Duodenal mucosa (tissue), 2 donors: ENCODE measurements around the gene GCLC.

Experiments
- H3K27ac ChIP-seq: one replicate; pipeline ENCODE4 v1.7.0; 2013; ENCODE audit warnings: low read depth, low read length
- H3K27me3 ChIP-seq, 2 donors: one replicate each; pipeline ENCODE4 v1.7.0; 2013; ENCODE audit warnings: low read length in 2 of 2, control low read depth in 1 of 2; ENCODE audit not compliant: insufficient read depth in 2 of 2, control insufficient read depth in 1 of 2
- H3K36me3 ChIP-seq, 2 donors: one replicate each; pipeline ENCODE4 v1.7.0; 2013; ENCODE audit warnings: low read length in 2 of 2, control low read depth in 1 of 2; ENCODE audit not compliant: insufficient read depth in 2 of 2, control insufficient read depth in 1 of 2
- H3K4me1 ChIP-seq, 2 donors: one replicate each; pipeline ENCODE4 v1.7.0; 2013; ENCODE audit warnings: low read length in 2 of 2, control low read depth in 1 of 2; ENCODE audit not compliant: insufficient read depth in 2 of 2, control insufficient read depth in 1 of 2
- H3K4me3 ChIP-seq, 2 donors: one replicate each; pipeline ENCODE4 v1.7.0; 2013; ENCODE audit warnings: low read length in 2 of 2, low read depth in 1 of 2
- H3K9ac ChIP-seq, 2 donors: one replicate each; pipeline ENCODE4 v1.7.0; 2013; ENCODE audit warnings: low read length in 2 of 2, low read depth in 1 of 2
- H3K9me3 ChIP-seq, 2 donors: one replicate each; pipeline ENCODE4 v1.7.0; 2013; ENCODE audit warnings: low read length in 2 of 2, control low read depth in 1 of 2; ENCODE audit not compliant: control insufficient read depth in 1 of 2

GCLC gene

GRCh38 chr6:53529324-53530036 lies 15.4 kb downstream of the GCLC start:
- no peak overlapping the region for H3K4me3 ChIP-seq
- no peak overlapping the region for H3K27ac ChIP-seq
- H3K36me3 ChIP-seq: peaks cover 0 to 3% of the 10 kb centered on the region in 2 donors
- no peak overlapping the region for H3K9ac ChIP-seq
- H3K9me3 ChIP-seq: no peaks in the 10 kb centered on the region
- H3K27me3 ChIP-seq: no peaks in the 10 kb centered on the region
- peaks cover 18 to 40% of the 10 kb centered on the region in 2 donors for H3K4me1 ChIP-seq

GRCh38 chr6:53528107-53528506 lies 16.8 kb downstream of the GCLC start:
- H3K9ac ChIP-seq: no peak overlapping the region
- no peaks in the 10 kb centered on the region for H3K9me3 ChIP-seq
- H3K4me1 ChIP-seq: peaks cover 20 to 51% of the 10 kb centered on the region in 2 donors
- H3K27ac ChIP-seq: no peak overlapping the region
- no peak overlapping the region for H3K4me3 ChIP-seq
- no peaks in the 10 kb centered on the region for H3K27me3 ChIP-seq
- peaks cover 0 to 3% of the 10 kb centered on the region in 2 donors for H3K36me3 ChIP-seq

GRCh38 chr6:53527249-53527765 lies 17.6 kb downstream of the GCLC start:
- Histone ChIP-seq H3K27ac (no peak overlapping the region), H3K36me3 (peaks cover 0 to 3% of the 10 kb centered on the region in 2 donors), H3K4me1 (peaks cover 14 to 43% of the 10 kb centered on the region in 2 donors), H3K9me3 (no peaks in the 10 kb centered on the region), H3K9ac (no peak overlapping the region), H3K27me3 (no peaks in the 10 kb centered on the region), H3K4me3 (no peak overlapping the region)

- Histone ChIP-seq H3K4me3 (no peak overlapping the region), H3K4me1 (peaks cover 13 to 43% of the 10 kb centered on the region in 2 donors), H3K27ac (no peak overlapping the region), H3K9me3 (no peaks in the 10 kb centered on the region), H3K36me3 (peaks cover 0 to 3% of the 10 kb centered on the region in 2 donors), H3K27me3 (no peaks in the 10 kb centered on the region), H3K9ac (no peak overlapping the region)
Observed at GRCh38 chr6:53526000-53526399, 18.9 kb downstream of the GCLC start.

- Histone ChIP-seq H3K4me1 (peaks cover 9 to 40% of the 10 kb centered on the region in 2 donors), H3K27ac (no peak overlapping the region), H3K27me3 (no peaks in the 10 kb centered on the region), H3K36me3 (peaks cover 0 to 8% of the 10 kb centered on the region in 2 donors), H3K9ac (no peak overlapping the region), H3K4me3 (no peak overlapping the region), H3K9me3 (no peaks in the 10 kb centered on the region)
Observed at GRCh38 chr6:53524455-53524815, 20.5 kb downstream of the GCLC start.

GRCh38 chr6:53523511-53524454 lies 21.1 kb downstream of the GCLC start:
- H3K9ac ChIP-seq: peak overlapping the region in 1 of 2 donors; percentile 22
- no peaks in the 10 kb centered on the region for H3K27me3 ChIP-seq
- peaks cover 8 to 39% of the 10 kb centered on the region in 2 donors for H3K4me1 ChIP-seq
- H3K27ac ChIP-seq: no peak overlapping the region
- H3K36me3 ChIP-seq: peaks cover 0 to 8% of the 10 kb centered on the region in 2 donors
- no peaks in the 10 kb centered on the region for H3K9me3 ChIP-seq
- no peak overlapping the region for H3K4me3 ChIP-seq

- Histone ChIP-seq H3K4me3 (no peak overlapping the region), H3K4me1 (peaks cover 5 to 27% of the 10 kb centered on the region in 2 donors), H3K9me3 (no peaks in the 10 kb centered on the region), H3K9ac (no peak overlapping the region), H3K36me3 (peaks cover 0 to 8% of the 10 kb centered on the region in 2 donors), H3K27me3 (no peaks in the 10 kb centered on the region), H3K27ac (no peak overlapping the region)
Observed at GRCh38 chr6:53520320-53520928, 24.5 kb downstream of the GCLC start.

GRCh38 chr6:53518862-53519261 lies 26.0 kb downstream of the GCLC start:
- Histone ChIP-seq H3K9me3 (no peaks in the 10 kb centered on the region), H3K4me3 (no peak overlapping the region), H3K4me1 (peaks cover 16 to 28% of the 10 kb centered on the region in 2 donors), H3K9ac (no peak overlapping the region), H3K36me3 (peaks cover 0 to 11% of the 10 kb centered on the region in 2 donors), H3K27ac (no peak overlapping the region), H3K27me3 (no peaks in the 10 kb centered on the region)

GRCh38 chr6:53517021-53517420 lies 27.9 kb downstream of the GCLC start:
- H3K27ac ChIP-seq: no peak overlapping the region
- H3K4me3 ChIP-seq: no peak overlapping the region
- peaks cover 0 to 11% of the 10 kb centered on the region in 2 donors for H3K36me3 ChIP-seq
- no peak overlapping the region for H3K9ac ChIP-seq
- H3K27me3 ChIP-seq: no peaks in the 10 kb centered on the region
- H3K9me3 ChIP-seq: no peaks in the 10 kb centered on the region
- peaks cover 26 to 37% of the 10 kb centered on the region in 2 donors for H3K4me1 ChIP-seq
